ENCODE data around the gene ATP8A2.
A peak's percentile ranks its signal among the peaks of the same experiment; 100 is the strongest.
"Not testable (repeated sequence)": the region's sequence is repeated elsewhere in the genome, so short reads cannot be mapped to it uniquely, and the experiment has no call there.

Gene ATP8A2

GRCh38 chr13:25371875-25372283 lies at the start of gene ATP8A2:
Gene ATP8A2 (plus strand): TSS chr13:25371974. CDS start chr13:25372213, 239 bp downstream.
- DNase-seq (ENCODE audit: low read depth in 2 of 2) = no peak

GRCh38 chr13:25324100-25324499 lies 47.7 kb upstream of the ATP8A2 start:
- no peak for DNase-seq (ENCODE audit: low read depth in 2 of 2)

- DNase-seq (ENCODE audit: low read depth in 2 of 2) = no peak
Measured at GRCh38 chr13:25329706-25330105, 42.1 kb upstream of the ATP8A2 start.

DNA sequence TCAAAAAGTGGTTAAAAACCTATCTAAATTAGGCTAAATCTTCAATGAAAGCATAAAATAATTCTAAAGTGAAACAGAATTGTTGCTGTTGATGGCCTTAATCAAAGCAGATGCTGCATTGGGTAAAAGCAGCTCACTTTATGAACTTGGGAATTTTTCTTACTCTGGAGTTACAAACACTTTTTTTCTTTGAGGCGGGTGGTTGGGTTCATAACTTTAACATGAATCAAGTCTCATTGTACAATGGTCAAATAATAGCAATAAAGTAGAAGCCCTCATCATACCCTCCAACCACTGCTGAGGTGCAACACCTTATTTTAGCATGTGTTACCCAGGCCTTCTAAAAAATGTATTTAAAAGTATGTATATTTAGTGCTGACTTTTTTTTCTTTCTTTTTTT lies 41.2 kb upstream of the ATP8A2 start:
- DNase-seq (ENCODE audit: low read depth in 2 of 2) = no peak

DNA sequence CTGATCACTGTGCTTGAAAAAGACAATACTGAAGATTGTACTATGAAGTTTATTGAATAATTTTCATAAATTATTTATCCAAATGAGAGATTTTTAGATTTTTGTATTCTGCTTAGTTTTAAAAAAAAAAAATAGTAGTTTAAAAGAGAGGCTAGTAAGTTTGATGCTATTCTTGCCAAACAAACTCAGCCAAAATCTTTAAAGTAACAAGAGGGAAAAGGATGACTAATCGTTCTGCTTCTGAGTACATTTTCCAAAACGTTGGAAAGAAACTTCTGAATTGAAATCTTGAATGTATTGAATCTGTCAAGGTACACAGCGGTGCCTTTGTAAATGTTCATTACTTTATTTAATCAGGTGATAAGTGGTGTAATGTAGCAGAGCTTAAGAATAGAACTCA lies 35.9 kb upstream of the ATP8A2 start:
- DNase-seq (ENCODE audit: low read depth in 2 of 2) = no peak

DNA sequence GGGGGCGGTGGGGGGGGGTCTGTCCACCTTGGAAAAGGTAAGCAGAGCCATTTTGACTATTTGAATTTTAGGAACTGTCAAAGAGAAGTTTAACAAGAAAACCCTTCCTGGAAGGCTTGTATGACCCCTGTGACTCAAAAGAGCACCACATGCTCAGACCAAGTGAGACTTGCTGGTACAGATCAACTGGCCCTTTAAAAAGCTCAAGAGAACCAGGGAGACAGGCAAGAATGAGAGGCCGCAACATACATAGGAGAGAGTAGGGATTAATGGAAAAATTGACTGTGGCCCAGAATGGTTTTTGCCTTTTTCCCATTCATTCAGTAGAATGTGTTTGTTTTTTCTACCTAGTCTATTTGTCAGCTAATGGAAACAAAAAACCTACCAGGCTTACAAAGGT lies 26.2 kb upstream of the ATP8A2 start:
- DNase-seq (ENCODE audit: low read depth in 2 of 2) = no peak

DNA sequence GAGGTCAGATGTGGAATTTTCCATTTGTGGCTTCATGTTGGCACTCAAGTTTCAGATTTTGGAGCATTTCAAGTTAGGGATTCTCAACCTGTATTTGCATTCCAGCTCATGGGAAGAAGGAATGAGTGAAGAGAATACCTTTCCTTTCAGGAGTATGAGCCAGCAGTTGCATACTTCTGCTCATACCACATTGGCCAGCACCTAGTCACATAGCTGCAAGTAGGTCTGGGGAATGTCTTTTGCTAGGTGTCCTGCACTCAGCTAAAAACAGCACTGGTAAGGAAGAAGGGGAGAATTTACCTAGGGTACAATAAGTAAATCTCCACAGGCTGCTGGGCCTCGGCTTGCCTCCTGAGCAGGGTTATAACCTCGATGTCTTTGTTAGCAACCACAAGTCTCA lies 24.6 kb upstream of the ATP8A2 start:
- no peak for DNase-seq (ENCODE audit: low read depth in 2 of 2)

DNA sequence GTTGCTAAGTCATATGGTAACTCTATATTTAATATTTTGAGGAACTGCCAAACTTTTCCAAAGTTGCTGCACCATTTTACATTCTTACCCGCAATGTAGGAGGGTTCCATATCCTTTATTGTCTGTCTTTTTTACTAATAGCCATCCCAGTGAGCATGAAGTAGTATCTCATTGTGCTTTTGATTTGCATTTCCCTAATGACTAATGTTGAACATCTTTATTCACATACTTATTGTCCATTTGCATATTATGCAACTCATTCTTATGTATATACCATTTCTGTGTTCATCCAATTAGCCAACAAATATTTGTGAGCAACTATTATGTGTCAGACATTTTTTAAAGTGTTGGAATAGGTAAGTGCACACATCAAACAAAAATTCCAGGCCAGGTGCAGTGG lies 20.4 kb upstream of the ATP8A2 start:
- DNase-seq (ENCODE audit: low read depth in 2 of 2) = no peak

GRCh38 chr13:25352230-25352629 lies 19.5 kb upstream of the ATP8A2 start:
- DNase-seq (ENCODE audit: low read depth in 2 of 2) = no peak

DNA sequence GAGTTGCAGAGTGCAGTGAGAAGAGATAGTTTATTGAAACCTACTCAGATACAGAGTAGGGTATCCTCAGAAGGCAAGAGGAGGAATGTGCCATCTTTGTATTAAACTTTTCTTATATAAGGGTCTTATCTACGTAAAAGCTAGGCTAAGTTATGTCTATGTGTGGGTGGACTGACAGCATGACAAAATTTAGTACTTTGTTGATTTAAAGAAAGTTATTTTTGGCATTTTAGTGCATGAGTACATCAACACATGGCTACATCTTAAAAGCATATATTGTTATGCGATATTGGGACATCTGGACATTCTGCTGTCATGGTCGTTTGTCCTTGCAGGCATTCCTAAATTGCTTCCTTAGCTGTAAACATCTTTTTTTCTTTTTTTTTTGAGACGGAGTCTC lies 19.0 kb upstream of the ATP8A2 start:
- no peak for DNase-seq (ENCODE audit: low read depth in 2 of 2)

DNA sequence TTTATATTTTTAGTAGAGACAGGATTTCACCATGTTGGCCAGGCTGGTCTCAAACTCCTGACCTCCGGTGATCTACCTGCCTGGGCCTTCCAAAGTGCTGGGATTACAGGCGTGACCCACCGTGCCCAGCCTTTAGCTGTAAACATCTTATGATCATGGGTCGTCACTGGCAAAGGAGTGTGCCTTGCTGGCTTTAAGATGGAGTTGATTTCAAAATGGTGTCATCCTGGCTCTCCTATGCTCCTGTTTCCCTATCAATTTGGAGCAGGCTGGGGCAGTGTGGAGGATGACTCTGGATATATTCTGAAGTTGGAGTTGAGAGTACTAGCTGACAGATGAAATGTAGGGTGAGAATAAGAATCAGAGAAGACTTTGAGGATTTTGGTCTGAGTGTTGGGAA lies 18.4 kb upstream of the ATP8A2 start:
- no peak for DNase-seq (ENCODE audit: low read depth in 2 of 2)

GRCh38 chr13:25354377-25354776 lies 17.4 kb upstream of the ATP8A2 start:
- no peak for DNase-seq (ENCODE audit: low read depth in 2 of 2)

DNA sequence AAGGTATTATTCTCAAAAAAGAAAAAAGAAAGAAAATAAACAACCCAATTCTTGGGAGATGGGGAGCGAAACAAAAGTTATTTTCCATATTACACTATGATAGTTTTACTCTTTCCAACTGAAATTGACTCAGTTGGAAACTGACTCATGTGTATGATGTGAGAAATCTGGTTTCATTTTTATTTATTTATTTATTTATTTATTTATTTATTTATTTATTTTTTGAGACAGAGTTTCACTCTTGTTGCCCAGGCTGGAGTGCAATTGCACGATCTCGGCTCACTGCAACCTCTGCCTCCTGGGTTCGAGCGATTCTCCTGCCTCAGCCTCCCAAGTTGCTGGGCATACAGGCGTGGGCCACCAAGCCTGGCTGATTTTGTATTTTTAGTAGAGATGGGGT lies 11.3 kb upstream of the ATP8A2 start:
- DNase-seq (ENCODE audit: low read depth in 2 of 2) = not testable (repeated sequence)

- no peak for DNase-seq (ENCODE audit: low read depth in 2 of 2)
Measured at GRCh38 chr13:25365720-25366235, 6.0 kb upstream of the ATP8A2 start.

- no peak for DNase-seq (ENCODE audit: low read depth in 2 of 2)
Measured at GRCh38 chr13:25371158-25371874, 458 bp upstream of the ATP8A2 start.

DNA sequence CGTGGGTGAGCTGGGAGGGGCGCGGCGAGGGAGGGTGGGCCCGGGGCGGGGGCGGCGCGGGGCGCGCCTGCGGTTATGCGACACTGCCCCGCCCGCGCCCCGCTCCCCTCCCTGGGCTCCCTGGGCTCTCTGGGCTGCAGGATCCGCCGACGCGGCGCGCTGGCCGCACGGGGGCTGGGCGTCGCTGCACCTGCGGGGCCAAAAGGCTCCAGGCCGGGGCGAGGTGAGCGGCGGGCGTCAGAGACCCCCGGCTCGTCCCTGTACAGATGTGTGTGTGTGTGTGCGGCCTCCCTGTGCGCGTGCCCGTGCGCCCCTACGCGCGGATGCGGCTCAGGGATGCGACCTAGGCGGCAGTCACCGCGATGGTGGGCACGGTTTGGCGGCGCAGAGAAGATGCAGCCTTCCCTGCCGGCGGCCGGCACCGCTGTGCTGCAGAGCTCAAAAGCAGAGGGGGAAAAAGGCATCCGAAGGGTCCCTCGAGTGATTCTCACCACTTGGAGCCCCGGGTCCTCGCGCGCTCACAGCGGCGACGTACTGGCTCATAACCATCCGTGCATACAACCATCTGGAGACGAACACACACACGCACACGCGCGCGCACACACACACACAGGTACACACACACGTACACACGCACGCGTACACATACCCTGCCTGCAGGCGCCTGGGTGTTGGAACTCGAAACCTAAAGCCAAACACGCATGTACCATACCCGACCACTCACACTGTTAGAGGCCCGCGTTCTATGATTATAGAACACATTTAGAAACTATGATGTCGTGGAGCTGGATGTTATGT lies 709 bp downstream of the ATP8A2 start:
- DNase-seq (ENCODE audit: low read depth in 2 of 2) = no peak

GRCh38 chr13:25375727-25376358 lies 4.1 kb downstream of the ATP8A2 start:
- DNase-seq (ENCODE audit: low read depth in 2 of 2) = peak in 1 of 2 donors; percentile 20

- DNase-seq (ENCODE audit: low read depth in 2 of 2) = no peak
Measured at GRCh38 chr13:25377244-25377962, 5.6 kb downstream of the ATP8A2 start.

GRCh38 chr13:25378528-25378927 lies 6.8 kb downstream of the ATP8A2 start:
- no peak for DNase-seq (ENCODE audit: low read depth in 2 of 2)

- DNase-seq (ENCODE audit: low read depth in 2 of 2) = no peak
Measured at GRCh38 chr13:25379011-25379410, 7.2 kb downstream of the ATP8A2 start.

GRCh38 chr13:25380082-25380481 lies 8.3 kb downstream of the ATP8A2 start:
- DNase-seq (ENCODE audit: low read depth in 2 of 2) = no peak

All from activated CD4-positive, alpha-beta T cell treated with anti-CD3 and anti-CD28 coated beads for 24 hours (primary cell).